Breast epithelium (tissue), 4 donors: ENCODE measurements around the gene BBS4. TPM values are rescaled to one million over a fixed set of nuclear protein-coding genes. Genes with fewer than 3 reads are reported as not detected.

Experiments used
- DNase-seq, 2 donors: peaks; one replicate each; pipeline ENCODE4 v3.0.0-alpha.2; 2019; ENCODE audit warnings: low spot score in 2 of 2
- H3K27ac ChIP-seq, 2 donors: fragments of 200-600 bp; sonication (generic) in 1 of 2; one replicate each; pipeline ENCODE4 v1.5.1; 2016 to 2019; ENCODE audit warnings: mild to moderate bottlenecking in 1 of 2
- H3K27me3 ChIP-seq, 2 donors: fragments of 200-600 bp; sonication (generic) in 1 of 2; one replicate each; pipeline versions ENCODE4 v1.5.1 to v1.6.0; 2017 to 2019; ENCODE audit warnings: control low read depth in 1 of 2, mild to moderate bottlenecking in 1 of 2
- H3K36me3 ChIP-seq: fragments of 200-600 bp; one replicate; pipeline ENCODE4 v1.5.1; 2019
- H3K4me1 ChIP-seq, 2 donors: fragments of 200-600 bp; sonication (generic); one replicate each; pipeline ENCODE4 v1.5.1; 2016 to 2019; ENCODE audit warnings: control low read depth in 1 of 2
- H3K4me3 ChIP-seq, 3 donors: fragments of 200-600 bp; sonication (generic); 1 replicate in 2 of 3; 2 replicates in 1 of 3; pipeline ENCODE4 v1.5.1; 2016 to 2019; ENCODE audit warnings: mild to moderate bottlenecking in 3 of 3, moderate library complexity in 2 of 3
- H3K9me3 ChIP-seq, 2 donors: fragments of 200-600 bp; sonication (generic) in 1 of 2; one replicate each; pipeline ENCODE4 v1.5.1; 2016 to 2019; ENCODE audit warnings: control low read depth in 1 of 2
- POLR2A ChIP-seq: fragments of 450-650 bp; IDR thresholded peaks from one replicate; pipeline ENCODE4 v1.6.1; 2016; ENCODE audit warnings: antibody characterized with exemption, mild to moderate bottlenecking, moderate library complexity
- POLR2AphosphoS5 ChIP-seq, 3 donors: sonication (generic); formaldehyde crosslinking; IDR thresholded peaks; one replicate each; pipeline ENCODE4 v1.6.1; 2017; ENCODE audit warnings: antibody characterized with exemption in 3 of 3
- intact Hi-C: fragments of 100-400 bp; cut with DNase I; formaldehyde crosslinking; loops from one replicate; pipeline ENCODE4 v1.15.1; 2023; ENCODE audit warnings: low total_unique reads
- total RNA-seq, 3 donors: library from RNA; depleted of rRNA; stranded (reverse); fragments of >200 nt; gene quantifications; one replicate each; pipeline ENCODE4 v1.1.0, GENCODE V29; 2016
- TF ChIP-seq, protein P1 (sequence below), 3 donors: fragments of 450-650 bp; IDR thresholded peaks; one replicate each; pipeline ENCODE4 v1.5.1; 2016 to 2017; ENCODE audit warnings: antibody characterized with exemption in 3 of 3, mild to moderate bottlenecking in 3 of 3, moderate library complexity in 3 of 3

Gene BBS4
- total RNA-seq, 3 donors from 2014 or later: 18.9 to 74.9 (median 51.1) TPM

DNA sequence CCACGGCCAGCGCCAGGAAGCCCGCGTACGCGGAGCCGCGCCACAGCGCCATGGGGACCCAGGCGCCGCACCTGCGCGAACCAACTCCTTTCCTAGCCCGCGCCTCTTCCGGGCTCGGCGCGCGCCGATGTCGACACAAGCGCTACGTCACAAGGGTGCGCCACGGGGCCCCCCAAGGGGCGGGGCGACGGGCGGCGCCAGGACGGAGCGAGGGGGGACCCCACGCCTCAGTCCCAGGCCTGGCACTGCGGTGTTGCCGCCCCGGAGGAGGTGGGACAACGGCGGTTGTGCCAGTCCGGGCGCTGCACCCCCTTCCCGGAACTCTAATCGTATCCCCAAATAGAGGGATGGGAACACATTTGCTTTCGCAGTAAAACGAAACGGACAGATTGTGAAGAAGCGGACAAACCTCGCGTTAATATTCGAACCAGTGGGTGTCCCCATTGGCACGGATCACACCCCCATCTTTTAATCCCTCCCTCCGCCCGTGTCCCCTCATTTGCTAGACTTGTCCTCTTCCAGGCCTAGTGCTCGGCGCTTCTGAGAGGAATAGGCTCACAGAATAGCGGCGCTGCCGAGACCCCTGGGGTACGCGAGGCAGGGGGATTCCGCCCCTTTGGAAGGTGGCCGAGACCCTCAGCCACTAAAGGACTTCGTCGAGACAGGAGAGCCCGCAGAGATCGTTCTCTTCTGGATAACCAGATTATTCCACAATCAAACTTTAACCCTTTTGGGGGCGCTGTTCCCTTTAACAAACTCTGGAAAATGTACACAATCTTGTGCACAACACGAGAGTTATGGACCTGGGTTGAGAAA is 97.8 kb downstream of the BBS4 start, which contains the start of gene ADPGK:
Gene ADPGK (minus strand): TSS at position 119 of the 816 bp plus-strand sequence. CDS start 67 bp downstream, at position 52.
- no peaks in the 10 kb centered on the region for H3K27me3 ChIP-seq
- H3K9me3 ChIP-seq: no peaks in the 10 kb centered on the region
- TF ChIP-seq POLR2AphosphoS5 (IDR thresholded peaks at IDR 0.05) (peak; percentile 95 to 99 (median 96)), POLR2A (peak; percentile 74)
- TF ChIP-seq, protein P1, sequence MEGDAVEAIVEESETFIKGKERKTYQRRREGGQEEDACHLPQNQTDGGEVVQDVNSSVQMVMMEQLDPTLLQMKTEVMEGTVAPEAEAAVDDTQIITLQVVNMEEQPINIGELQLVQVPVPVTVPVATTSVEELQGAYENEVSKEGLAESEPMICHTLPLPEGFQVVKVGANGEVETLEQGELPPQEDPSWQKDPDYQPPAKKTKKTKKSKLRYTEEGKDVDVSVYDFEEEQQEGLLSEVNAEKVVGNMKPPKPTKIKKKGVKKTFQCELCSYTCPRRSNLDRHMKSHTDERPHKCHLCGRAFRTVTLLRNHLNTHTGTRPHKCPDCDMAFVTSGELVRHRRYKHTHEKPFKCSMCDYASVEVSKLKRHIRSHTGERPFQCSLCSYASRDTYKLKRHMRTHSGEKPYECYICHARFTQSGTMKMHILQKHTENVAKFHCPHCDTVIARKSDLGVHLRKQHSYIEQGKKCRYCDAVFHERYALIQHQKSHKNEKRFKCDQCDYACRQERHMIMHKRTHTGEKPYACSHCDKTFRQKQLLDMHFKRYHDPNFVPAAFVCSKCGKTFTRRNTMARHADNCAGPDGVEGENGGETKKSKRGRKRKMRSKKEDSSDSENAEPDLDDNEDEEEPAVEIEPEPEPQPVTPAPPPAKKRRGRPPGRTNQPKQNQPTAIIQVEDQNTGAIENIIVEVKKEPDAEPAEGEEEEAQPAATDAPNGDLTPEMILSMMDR (IDR thresholded peaks at IDR 0.05): peak; percentile 24 to 61 (median 47)
- H3K4me1 ChIP-seq: peaks cover 3 to 6% of the 10 kb centered on the region in 2 donors
- intact Hi-C loops: no loop called here
- peak within 1 kb of the TSS; percentile 87 to 100 (median 90) for H3K4me3 ChIP-seq
- DNase-seq: peak; percentile 90 to 92
- peak within 1 kb of the TSS; percentile 94 to 97 for H3K27ac ChIP-seq
- no peaks in the 10 kb centered on the region for H3K36me3 ChIP-seq

DNA sequence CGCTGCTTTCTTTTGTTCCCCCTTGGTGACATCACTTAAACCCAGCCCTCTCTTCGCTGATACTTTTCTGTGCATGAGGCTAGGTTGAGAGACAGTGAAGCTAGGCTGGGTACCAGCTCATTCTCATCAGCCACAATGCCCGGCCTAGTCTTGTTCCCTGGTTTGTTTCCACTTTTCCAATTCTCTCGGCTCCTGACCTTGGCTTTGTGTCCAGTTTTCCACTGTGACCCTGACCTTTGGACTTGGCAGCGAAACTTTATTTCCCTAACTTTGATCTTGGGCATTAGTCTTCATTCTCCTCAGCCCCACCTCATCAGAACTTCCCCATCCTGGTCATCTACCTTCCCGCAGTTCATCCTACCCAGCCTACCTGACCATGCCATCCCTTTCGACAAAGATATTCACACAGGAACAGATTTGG is 98.5 kb downstream of the BBS4 start:
- TF ChIP-seq, protein P1 (IDR thresholded peaks at IDR 0.05): no peak
- no peak for TF ChIP-seq POLR2AphosphoS5 (IDR thresholded peaks at IDR 0.05)
- TF ChIP-seq POLR2A: no peak
- intact Hi-C loops: no loop called here
- no peaks in the 10 kb centered on the region for H3K9me3 ChIP-seq
- H3K4me1 ChIP-seq: peaks cover 3 to 6% of the 10 kb centered on the region in 2 donors
- H3K27me3 ChIP-seq: no peaks in the 10 kb centered on the region
- H3K4me3 ChIP-seq: peak overlapping the region; percentile 87 to 100 (median 90)
- H3K27ac ChIP-seq: peak overlapping the region; percentile 94 to 97
- no peaks in the 10 kb centered on the region for H3K36me3 ChIP-seq
- DNase-seq: no peak

DNA sequence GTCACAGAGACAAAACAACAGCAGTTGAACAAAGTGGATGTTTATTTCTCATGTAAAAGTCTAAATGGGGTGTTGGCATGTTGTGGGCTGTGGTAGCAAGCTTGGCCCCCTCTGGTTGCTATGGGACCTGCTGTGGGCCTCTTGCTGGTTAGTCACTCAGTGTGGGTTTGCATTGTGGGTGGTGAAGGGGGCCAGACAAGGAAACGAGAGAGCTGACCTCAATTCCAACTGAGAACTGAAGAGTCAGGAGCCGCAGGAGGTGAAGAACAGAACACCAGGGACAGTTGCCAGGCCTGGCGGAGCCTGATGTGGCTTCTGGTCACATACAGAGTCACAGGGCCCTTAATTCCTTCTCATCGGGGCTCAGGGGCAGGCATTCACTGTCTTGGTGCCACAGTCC is 99.4 kb downstream of the BBS4 start:
- intact Hi-C loops: no loop called here
- no peaks in the 10 kb centered on the region for H3K9me3 ChIP-seq
- DNase-seq: no peak
- no peak overlapping the region for H3K4me3 ChIP-seq
- TF ChIP-seq, protein P1 (IDR thresholded peaks at IDR 0.05): no peak
- no peak for TF ChIP-seq POLR2AphosphoS5 (IDR thresholded peaks at IDR 0.05)
- TF ChIP-seq POLR2A: no peak
- peaks cover 3 to 6% of the 10 kb centered on the region in 2 donors for H3K4me1 ChIP-seq
- no peaks in the 10 kb centered on the region for H3K27me3 ChIP-seq
- H3K27ac ChIP-seq: peak overlapping the region; percentile 94 to 97
- H3K36me3 ChIP-seq: no peaks in the 10 kb centered on the region

DNA sequence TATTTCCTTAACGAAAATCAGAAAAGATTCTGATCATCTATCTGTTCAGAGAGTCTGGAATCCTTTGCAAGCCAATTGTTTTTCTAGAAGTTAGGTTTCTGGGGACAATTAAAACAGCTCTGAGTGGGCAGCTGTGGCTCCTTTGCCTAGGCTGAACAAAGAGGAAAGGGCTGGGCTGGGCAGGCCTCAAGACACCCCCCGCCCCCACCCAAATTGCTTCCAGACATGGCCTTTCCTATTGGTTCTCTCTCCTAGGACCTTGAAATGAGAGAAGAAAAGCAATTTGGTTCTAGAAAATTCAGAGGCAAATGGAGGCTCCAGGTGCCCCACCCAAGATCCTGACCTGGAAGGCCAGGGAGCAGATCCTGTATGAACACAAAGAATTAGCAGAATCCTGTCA is 99.8 kb downstream of the BBS4 start:
- Histone ChIP-seq H3K36me3 (no peaks in the 10 kb centered on the region), H3K4me3 (no peak overlapping the region), H3K27me3 (no peaks in the 10 kb centered on the region), H3K9me3 (no peaks in the 10 kb centered on the region), H3K4me1 (peaks cover 3 to 6% of the 10 kb centered on the region in 2 donors), H3K27ac (peak overlapping the region; percentile 94 to 97)
- TF ChIP-seq, protein P1 (IDR thresholded peaks at IDR 0.05): no peak
- TF ChIP-seq POLR2A (no peak), POLR2AphosphoS5 (IDR thresholded peaks at IDR 0.05) (no peak)
- intact Hi-C loops: no loop called here
- DNase-seq: no peak

DNA sequence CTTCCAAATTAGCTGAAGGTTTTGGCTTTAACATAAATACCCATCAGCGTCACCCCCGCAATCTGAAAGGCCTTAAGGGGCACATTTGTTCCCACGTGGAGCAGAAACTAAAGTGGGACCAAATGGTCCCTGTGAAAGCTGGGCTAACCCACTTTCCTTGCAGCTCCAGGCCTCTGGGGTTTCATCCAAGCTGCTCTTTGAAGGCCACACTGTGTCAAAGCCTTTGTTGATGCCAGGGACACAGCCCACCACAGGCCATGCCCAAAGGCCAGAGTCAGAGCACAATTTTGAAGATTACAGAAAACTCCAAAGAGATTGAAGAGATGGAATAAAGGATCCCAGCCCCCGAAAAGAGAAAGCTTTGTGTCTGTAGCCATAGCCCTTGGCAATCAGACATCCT is 100.2 kb downstream of the BBS4 start:
- Histone ChIP-seq H3K4me1 (peaks cover 3 to 6% of the 10 kb centered on the region in 2 donors), H3K27ac (peak overlapping the region; percentile 94 to 97), H3K4me3 (no peak overlapping the region), H3K9me3 (no peaks in the 10 kb centered on the region), H3K27me3 (no peaks in the 10 kb centered on the region), H3K36me3 (no peaks in the 10 kb centered on the region)
- TF ChIP-seq POLR2AphosphoS5 (IDR thresholded peaks at IDR 0.05): no peak
- no peak for TF ChIP-seq POLR2A
- TF ChIP-seq, protein P1 (IDR thresholded peaks at IDR 0.05): no peak
- intact Hi-C loops: no loop called here
- no peak for DNase-seq
